NOMO-1 (cell line): ENCODE results near the gene MRPL42.
"Not testable (repeated sequence)": the region's sequence is repeated elsewhere in the genome, so short reads cannot be mapped to it uniquely, and the experiment has no call there.

Source experiments
- DNase-seq, 2 experiments: peaks; one replicate each; lab custom pipeline; 2025; ENCODE audit not compliant: unreplicated experiment in 2 of 2; lab: John Stamatoyannopoulos, UW

The MRPL42 gene

GRCh38 chr12:93537769-93538168 lies 70.5 kb downstream of the MRPL42 start:
- DNase-seq: no peak

DNA sequence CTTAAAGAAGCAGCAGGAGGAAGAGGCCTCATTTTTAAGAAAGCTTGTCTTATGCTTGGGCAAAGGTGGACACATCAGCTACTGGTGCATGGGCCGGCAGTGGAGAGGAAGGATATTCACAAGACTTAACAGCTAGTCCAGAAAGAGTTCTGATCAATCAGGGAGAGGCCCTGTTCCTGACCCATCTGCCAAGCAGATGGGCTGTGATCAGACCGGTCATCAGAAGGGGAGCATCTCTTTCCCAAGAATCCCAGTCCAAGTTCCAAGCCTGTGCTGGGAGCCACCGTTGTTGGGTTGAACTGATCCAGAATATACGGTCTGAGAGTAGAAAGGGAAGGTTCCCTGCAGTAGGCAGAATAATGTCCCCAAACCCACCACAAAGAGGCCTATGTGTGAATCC lies 72.5 kb downstream of the MRPL42 start:
- no peak for DNase-seq

DNA sequence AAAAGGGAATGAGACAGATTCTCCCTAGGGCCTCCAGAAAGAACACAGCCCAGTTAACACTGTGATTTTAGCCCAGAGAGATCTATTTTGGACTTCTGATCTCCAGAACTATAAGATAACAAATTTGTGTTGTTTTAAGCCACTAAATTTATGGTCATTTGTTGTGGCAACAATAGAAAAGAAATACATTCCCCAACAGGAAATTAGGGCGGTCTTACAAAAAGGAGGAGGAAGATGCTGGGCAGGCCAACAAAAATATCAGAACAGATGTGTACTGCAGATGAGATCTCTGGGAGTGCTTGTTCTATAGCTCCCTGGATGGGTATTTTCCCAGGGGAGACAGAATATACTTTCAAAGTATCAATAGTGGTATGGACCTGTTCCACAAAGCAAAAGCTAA lies 73.2 kb downstream of the MRPL42 start:
- no peak for DNase-seq

GRCh38 chr12:93541578-93542225 lies 74.4 kb downstream of the MRPL42 start:
- no peak for DNase-seq

- DNase-seq: no peak
Measured at GRCh38 chr12:93547778-93548177, 80.5 kb downstream of the MRPL42 start.

DNA sequence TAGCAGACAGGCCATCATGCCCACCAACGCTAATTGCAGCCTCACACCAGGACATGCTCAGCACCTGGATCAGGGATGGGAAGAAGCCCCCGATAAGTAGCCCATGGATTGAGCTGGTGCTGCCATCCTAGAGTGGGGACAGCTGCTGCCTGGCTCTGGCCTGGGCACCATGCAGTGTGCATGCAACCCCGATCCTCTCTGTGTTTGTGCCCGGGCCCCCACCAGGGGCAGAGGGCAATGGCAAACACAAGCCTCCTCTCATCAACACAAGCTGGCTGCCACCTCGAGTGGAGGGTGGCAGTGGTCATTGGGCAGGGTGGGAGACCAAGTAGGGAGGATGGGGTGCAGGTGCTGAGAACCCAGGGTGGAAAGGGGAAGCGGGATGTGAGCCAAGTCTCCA lies 81.9 kb downstream of the MRPL42 start:
- no peak for DNase-seq

DNA sequence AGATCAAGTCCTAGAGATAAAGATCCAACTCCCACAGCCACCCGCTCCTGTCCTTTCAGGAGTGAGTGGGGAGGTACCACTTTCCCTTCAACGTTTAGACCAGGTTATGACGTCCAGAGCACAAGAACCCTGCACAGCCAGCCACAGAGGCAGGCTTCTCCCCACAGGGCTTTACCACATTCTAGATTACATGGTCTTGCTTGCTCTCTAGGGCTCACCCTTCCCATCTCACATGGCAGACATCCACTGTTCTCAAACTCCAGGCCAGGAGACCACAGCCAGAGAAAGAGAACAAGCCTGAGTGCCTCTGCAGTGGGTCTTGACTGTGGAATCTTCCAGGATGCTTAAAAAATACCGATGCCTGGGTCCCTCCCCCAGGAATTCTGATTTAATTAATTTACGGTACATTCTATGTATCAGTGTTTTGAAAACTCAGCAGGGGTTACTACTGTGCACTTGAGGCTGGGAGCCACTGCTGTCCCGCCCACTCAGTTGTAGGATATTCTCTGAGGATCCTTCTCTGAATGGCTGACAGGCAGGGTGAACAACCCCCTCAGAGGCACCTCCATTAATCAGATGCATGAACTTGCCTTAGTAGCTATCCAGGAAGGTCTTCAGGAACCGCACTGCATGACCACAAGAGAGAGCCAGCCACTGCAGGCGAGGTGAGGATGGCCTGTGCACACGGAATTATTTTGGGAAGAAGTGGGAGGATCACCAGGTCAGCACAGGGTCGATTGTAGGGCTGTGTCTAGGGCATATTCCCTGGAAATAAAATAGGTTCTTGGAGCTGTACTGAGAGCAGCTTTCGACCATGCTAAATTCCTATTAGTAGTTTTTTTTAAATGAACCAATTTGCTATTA lies 83.7 kb downstream of the MRPL42 start:
- DNase-seq: no peak

DNA sequence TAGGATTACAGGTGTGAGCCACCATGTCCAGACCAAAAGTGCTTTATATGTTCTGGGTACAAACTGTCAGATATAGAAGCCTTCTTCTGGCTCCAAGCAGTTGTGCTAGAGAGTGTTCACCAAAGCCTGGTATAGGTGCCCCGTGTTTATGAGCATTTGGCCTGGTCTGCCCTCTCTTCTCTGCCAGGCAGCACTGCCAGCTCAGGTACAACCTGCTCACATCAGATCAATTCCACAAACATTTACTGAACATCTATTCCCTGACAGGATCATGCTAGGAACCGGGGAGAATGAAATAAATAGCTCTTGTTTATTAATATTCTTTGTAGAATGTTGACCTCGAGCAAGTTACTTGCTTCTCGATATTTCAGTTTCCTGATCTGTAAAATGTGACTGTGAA lies 85.1 kb downstream of the MRPL42 start:
- DNase-seq: no peak

- not testable (repeated sequence) for DNase-seq
Measured at GRCh38 chr12:93557879-93558278, 90.6 kb downstream of the MRPL42 start.

GRCh38 chr12:93558685-93559084 lies 91.4 kb downstream of the MRPL42 start:
- not testable (repeated sequence) for DNase-seq

GRCh38 chr12:93563807-93564538 lies 96.7 kb downstream of the MRPL42 start:
- no peak for DNase-seq

DNA sequence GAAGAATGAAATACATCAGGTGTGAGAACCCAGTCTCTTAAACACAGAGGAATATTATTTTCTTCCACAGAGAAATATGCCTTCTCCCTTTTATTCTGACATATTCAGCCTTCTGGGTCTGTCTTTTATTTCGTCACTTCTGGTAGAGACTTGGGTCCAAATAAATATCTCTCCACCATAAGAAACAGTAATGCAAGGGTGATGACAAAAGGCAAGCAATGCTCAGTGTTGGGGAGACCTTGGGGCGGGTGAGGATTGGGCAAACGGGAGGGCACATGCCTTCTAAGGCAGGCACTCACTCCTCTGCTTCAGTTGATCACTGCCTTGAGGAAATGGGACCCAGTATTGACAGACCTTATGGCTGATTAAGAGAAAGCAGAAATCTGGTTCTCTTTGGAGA lies 98.4 kb downstream of the MRPL42 start:
- no peak for DNase-seq
